HG02870 (cell line): ENCODE measurements around the gene KPNB1.

Source experiments
- ATAC-seq: cut with Tn5 transposase; IDR thresholded peaks from one replicate; pipeline ENCODE4 v1.9.1; 2021; ENCODE audit warnings: mild to moderate bottlenecking, moderate library complexity; ENCODE audit not compliant: unreplicated experiment

KPNB1 gene

GRCh38 chr17:47708864-47709541, 59.3 kb downstream of the KPNB1 start:
- no peak for ATAC-seq

GRCh38 chr17:47709594-47709993, 59.9 kb downstream of the KPNB1 start:
- ATAC-seq = no peak

DNA sequence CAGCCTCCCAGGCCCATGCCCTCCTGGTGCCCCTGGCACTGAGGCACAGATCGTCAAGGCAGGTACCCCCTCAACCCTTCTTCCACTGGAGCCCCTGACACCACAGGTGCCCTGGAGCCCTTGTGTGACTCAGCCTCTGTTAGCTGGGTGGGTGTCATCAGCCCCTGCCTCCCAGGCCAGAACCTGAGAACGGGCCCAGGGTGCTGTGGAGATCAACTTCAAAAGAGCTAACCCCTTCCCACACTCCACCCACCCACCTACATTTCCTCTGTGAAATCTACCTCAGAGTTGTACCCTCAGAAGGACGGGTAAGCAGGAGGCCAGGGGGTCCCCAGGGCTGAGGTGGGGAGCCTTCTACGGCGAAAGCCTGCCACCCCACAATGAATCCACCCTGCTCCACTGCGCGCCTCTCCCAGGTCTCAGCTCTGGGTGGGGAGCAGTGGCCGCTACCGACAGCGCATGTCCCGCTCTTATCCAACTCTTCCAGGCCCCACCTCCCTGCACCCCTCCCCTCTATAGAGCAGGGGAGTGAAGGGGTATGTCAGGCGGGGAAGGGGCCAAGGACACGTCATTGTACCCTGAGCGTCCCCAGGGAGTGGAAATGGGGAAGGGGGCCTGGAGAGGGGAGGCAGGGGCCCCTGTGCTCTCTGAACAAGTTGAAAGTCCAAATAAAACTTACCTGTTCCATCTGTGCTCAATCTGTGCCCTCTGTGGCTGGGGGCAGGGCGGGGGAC, 61.8 kb downstream of the KPNB1 start:
- ATAC-seq = no peak

DNA sequence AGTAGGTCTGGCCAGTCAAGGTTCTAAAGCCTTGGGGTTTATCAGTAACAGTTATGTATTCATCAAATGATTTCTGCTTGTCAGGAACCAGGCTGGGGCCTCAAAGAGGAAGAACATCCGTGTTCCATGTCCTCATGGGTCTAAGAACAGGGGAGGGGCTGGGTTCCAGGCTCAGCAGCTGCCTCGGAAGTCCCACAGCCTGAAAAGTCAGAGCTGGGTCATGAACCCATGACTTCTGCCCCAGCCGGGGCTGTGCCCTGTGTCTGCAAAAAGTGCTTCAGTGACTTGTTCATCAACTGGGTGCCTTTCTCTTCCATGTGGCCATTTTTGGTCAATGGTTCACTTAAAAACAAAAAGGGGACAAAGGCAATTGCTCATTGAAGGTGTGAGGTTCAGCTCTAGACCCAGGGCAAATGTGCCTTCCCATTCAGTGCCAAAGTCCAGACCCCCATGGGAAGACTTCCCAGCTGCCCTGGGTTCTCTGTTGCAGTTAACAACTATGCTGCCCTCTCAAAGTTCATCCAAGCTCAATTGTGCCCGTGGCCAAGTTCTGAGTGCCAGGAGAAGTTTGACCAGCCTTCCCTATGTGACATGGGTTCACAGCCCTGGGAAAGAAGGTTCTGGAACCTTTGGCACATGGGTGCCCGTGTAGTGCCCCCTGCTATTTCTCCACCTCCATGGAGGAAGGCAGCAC, 62.8 kb downstream of the KPNB1 start:
- ATAC-seq = no peak

GRCh38 chr17:47713980-47714700, 64.4 kb downstream of the KPNB1 start:
- no peak for ATAC-seq

DNA sequence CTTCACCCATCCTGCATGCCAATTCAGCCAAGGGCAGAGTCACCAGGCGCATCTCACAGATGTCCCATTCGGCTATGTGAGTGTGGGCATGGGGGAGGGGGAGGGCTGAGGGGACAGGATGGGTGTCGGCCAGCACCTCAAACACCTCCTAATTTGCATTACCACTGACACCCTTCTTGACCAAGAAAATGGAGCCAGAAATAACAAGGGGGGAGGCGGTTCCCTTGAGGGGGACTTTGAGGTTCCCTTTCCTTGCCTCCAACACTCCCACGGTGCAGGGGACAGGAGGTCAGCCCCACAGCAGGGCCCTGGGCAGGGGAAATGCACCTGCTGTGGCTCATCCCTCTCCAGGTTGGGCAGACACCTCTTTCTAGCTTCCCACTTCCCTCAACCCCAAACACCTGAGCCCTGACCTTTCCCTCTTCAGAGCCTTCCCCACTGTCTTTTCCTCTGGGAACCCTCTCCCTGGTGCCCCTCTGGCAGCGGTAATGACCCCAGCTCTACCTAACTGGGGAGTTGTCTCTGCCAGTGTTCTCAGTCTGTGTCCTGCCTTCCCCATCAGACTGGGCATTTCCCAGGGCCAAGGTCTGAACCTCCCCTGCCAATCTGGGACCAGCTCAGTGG, 65.2 kb downstream of the KPNB1 start:
- ATAC-seq = no peak

GRCh38 chr17:47715669-47716325, 66.1 kb downstream of the KPNB1 start:
- no peak for ATAC-seq

GRCh38 chr17:47716375-47716774, 66.7 kb downstream of the KPNB1 start:
- ATAC-seq = no peak

DNA sequence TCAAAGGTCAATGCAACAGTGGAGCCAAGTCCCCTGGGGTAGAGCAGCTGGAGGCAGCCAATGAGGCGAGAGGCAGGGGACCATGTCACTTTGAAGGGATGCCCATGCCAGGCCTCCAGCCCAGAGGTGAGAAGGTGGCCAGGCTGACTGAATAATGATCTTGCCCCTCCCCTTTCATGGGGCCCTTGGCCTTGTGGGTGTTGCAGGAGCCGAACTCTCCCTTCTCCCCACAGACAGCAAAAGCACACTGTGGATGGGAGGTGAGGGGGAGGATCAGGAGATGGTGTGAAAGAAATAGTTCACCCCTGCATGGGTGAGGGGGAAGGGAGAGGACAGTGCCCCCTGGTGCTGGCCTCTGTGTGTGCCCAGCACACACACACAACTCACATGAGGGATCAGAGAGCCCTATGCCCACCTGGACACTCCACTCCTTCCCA, 67.6 kb downstream of the KPNB1 start:
- ATAC-seq = no peak

GRCh38 chr17:47717979-47718621, 68.4 kb downstream of the KPNB1 start:
- ATAC-seq = no peak

GRCh38 chr17:47718634-47719405, 69.1 kb downstream of the KPNB1 start:
- no peak for ATAC-seq

- no peak for ATAC-seq
Measured at GRCh38 chr17:47719411-47720152, 69.9 kb downstream of the KPNB1 start.

DNA sequence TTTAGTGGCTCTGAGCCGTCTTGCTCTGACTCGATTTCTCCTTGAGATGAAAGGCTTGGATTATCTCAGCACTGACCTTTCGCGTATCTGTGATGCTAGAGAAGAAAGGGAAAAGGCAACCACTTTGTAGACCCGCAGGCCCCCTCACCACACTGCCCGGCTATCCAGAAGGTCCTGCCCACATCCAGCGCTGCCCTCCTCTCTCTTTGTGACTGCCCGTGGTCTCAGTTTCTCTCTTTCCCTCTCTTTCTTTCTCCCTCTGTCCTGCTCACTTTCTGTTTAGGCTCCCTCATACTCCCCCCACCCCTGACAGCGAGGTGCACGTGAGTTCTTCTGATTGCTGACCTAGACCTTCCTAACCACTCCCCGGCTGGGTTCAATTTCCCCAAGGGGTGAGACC, 70.5 kb downstream of the KPNB1 start:
- ATAC-seq = no peak

DNA sequence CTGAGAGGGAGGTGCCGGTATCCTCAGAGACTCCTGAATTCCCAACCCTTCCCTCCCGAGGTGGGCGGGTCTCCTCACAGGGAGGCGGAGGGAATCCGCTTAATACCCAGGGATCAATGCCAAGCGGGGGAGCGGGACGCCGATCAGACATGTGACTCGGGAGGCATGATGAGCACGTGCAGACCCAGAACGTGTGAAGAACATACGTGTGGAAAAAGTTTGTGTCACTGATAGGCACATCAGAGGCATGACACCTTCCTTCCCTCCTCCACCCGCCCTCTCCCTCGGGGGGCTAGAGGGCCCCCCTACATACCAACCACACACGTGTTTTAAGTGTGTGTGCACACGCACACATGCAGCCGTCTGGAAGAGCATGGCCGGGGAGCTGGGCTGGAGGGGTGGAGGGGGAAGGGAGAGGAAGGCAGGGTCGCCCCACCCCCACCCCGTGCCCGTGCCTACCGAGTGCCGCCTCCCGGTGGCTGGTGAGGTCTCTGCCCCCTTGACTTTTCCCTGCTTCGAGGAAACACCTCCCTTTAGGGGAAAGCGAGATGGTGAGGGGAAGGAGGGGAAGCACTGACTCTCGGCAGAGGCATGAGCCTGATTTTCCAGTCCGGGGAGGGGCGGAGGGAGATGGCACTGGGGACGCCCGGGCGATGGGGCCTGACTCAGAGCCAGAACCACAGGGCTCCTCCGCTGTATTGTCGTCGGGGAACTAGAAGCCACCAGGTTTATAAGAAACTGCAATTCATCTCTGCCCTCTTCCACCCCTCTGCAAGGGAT, 71.2 kb downstream of the KPNB1 start:
- ATAC-seq = no peak

- ATAC-seq = no peak
Measured at GRCh38 chr17:47721725-47722124, 72.0 kb downstream of the KPNB1 start.

GRCh38 chr17:47724705-47725104, 75.0 kb downstream of the KPNB1 start:
- no peak for ATAC-seq

GRCh38 chr17:47725446-47726111, 75.9 kb downstream of the KPNB1 start:
- ATAC-seq = no peak
